HepG2 (cell line): ENCODE data around the gene SSNA1. TPM values are rescaled to one million over a fixed set of nuclear protein-coding genes. Genes with fewer than 3 reads are reported as not detected.

ENCODE experiments used
- ATAD3A ChIP-seq: sonication (generic); formaldehyde crosslinking; IDR thresholded peaks from 2 replicates; pipeline ENCODE4 v1.4.0; 2020; ENCODE audit warnings: missing genetic modification reagents
- DMTF1 ChIP-seq: sonication (generic); formaldehyde crosslinking; IDR thresholded peaks from 2 replicates; pipeline ENCODE4 v1.4.0; 2020; ENCODE audit warnings: mild to moderate bottlenecking, missing genetic modification reagents
- DPF2 ChIP-seq: sonication (generic); formaldehyde crosslinking; IDR thresholded peaks from 2 replicates; pipeline ENCODE4 v1.4.0; 2020; ENCODE audit warnings: mild to moderate bottlenecking, low read depth, missing genetic modification reagents, borderline replicate concordance
- HMGA1 ChIP-seq: sonication (generic); formaldehyde crosslinking; conservative IDR thresholded peaks from 2 replicates; pipeline ENCODE4 v1.4.0; 2020; ENCODE audit warnings: missing genetic modification reagents
- MIER3 ChIP-seq: IDR thresholded peaks from 2 replicates; pipeline ENCODE4 v1.6.1; 2016; ENCODE audit warnings: missing compliant biosample characterization, borderline replicate concordance
- RBM39 ChIP-seq: fragments of 200-400 bp; formaldehyde crosslinking; IDR thresholded peaks from one replicate; pipeline ENCODE4 v1.6.1; 2018; ENCODE audit warnings: antibody characterized with exemption, mild to moderate bottlenecking, low read depth, low read length; ENCODE audit not compliant: poor library complexity, severe bottlenecking
- REST ChIP-seq, 2 experiments: IDR thresholded peaks; 2 replicates each; pipeline ENCODE4 v1.6.1; 2011 to 2012; ENCODE audit warnings: low read length in 2 of 2, borderline replicate concordance in 1 of 2, low read depth in 1 of 2, mild to moderate bottlenecking in 1 of 2, moderate library complexity in 1 of 2
- SIX1 ChIP-seq: sonication (generic); formaldehyde crosslinking; IDR thresholded peaks from 2 replicates; pipeline ENCODE4 v1.4.0; 2020; ENCODE audit warnings: missing genetic modification reagents, borderline replicate concordance
- SMAD9 ChIP-seq: sonication (generic); formaldehyde crosslinking; IDR thresholded peaks from 2 replicates; pipeline ENCODE4 v1.5.1; 2020; ENCODE audit warnings: mild to moderate bottlenecking, missing genetic modification reagents
- SP5 ChIP-seq: IDR thresholded peaks from 2 replicates; pipeline ENCODE4 v1.6.1; 2016; ENCODE audit warnings: low read depth, borderline replicate concordance
- ZBTB33 ChIP-seq: sonication (generic); formaldehyde crosslinking; IDR thresholded peaks from 2 replicates; pipeline ENCODE4 v1.4.0; 2020; ENCODE audit warnings: missing genetic modification reagents
- ZFP91 ChIP-seq: sonication (generic); formaldehyde crosslinking; IDR thresholded peaks from 2 replicates; pipeline ENCODE4 v1.9.0; 2022; ENCODE audit warnings: missing genetic modification reagents, mild to moderate bottlenecking, borderline replicate concordance
- ZNF329 ChIP-seq: sonication (generic); formaldehyde crosslinking; IDR thresholded peaks from 2 replicates; pipeline ENCODE4 v1.9.0; 2021; ENCODE audit warnings: low read depth, mild to moderate bottlenecking, missing genetic modification reagents
- ZNF564 ChIP-seq: sonication (generic); formaldehyde crosslinking; IDR thresholded peaks from 2 replicates; pipeline ENCODE4 v1.8.1; 2023; ENCODE audit warnings: mild to moderate bottlenecking, missing genetic modification reagents
- ZNF790 ChIP-seq: sonication (generic); formaldehyde crosslinking; IDR thresholded peaks from 2 replicates; pipeline ENCODE4 v1.8.0; 2022; ENCODE audit warnings: missing genetic modification reagents, mild to moderate bottlenecking, borderline replicate concordance
- ZNF891 ChIP-seq: sonication (generic); formaldehyde crosslinking; IDR thresholded peaks from 2 replicates; pipeline ENCODE4 v1.5.0; 2020; ENCODE audit warnings: mild to moderate bottlenecking, missing genetic modification reagents
- polyA plus RNA-seq, 8 experiments: library from polyadenylated mRNA; depleted of rRNA in 3 of 8; stranded (reverse) in 7 of 8; unstranded in 1 of 8; fragments of >200 nt; fragmentation: Illumina TruSeq in 4 of 8; extraction: Trizol in 4 of 8; gene quantifications; 2 replicates each; pipeline versions ENCODE4 v1.2.1 to v1.2.3, GENCODE V29; 2011 to 2016; ENCODE audit warnings: low read depth in 4 of 8, missing spikeins in 1 of 8, mixed read lengths in 1 of 8; ENCODE audit not compliant: insufficient read depth in 1 of 8
- total RNA-seq, 5 experiments: library from RNA; depleted of rRNA; stranded (reverse); fragments of >200 nt; fragmentation: Illumina TruSeq; extraction: Trizol; gene quantifications; 2 replicates each; pipeline ENCODE4 v1.2.3, GENCODE V29; 2016; ENCODE audit warnings: low read depth in 1 of 5

Gene SSNA1
- total and polyA plus RNA-seq, 2 of the 13 experiments (the other 11 are each of a cell fraction or from before 2014, with no cell fraction given) = 35.9 to 49.4 TPM

- TF ChIP-seq DPF2 (CRISPR knock-in tag) = no peak
- no peak for TF ChIP-seq SMAD9
- no peak; the same call in 1 of the 2 replicates for TF ChIP-seq ZFP91 (CRISPR knock-in tag)
- no peak for TF ChIP-seq DMTF1
- TF ChIP-seq ZNF891 (CRISPR knock-in tag) = no peak; the same call in 1 of the 2 replicates
- no peak for TF ChIP-seq REST (IDR thresholded peaks at IDR 0.05; ENCODE audit: borderline replicate concordance in 1 of 2, low read depth in 1 of 2, low read length in 2 of 2)
- no peak for TF ChIP-seq ZBTB33 (CRISPR knock-in tag)
- peak; percentile 30 for TF ChIP-seq RBM39
- peak; percentile 47; the same call in 1 of the 2 replicates for TF ChIP-seq ZNF564 (CRISPR knock-in tag)
- no peak for TF ChIP-seq HMGA1
- peak; percentile 79; the same call in 1 of the 2 replicates for TF ChIP-seq ZNF790 (CRISPR knock-in tag)
- TF ChIP-seq ATAD3A = no peak
- TF ChIP-seq MIER3 (CRISPR knock-in tag) = peak; percentile 25; the same call in 1 of the 2 replicates
- peak; percentile 28; the same call in 1 of the 2 replicates for TF ChIP-seq SP5
- TF ChIP-seq SIX1 = no peak
- TF ChIP-seq ZNF329 (CRISPR knock-in tag) = no peak
Measured at GRCh38 chr9:137235424-137236237, 47.2 kb downstream of the SSNA1 start (continued).
